Activated CD4-positive, alpha-beta T cell treated with anti-CD3 and anti-CD28 coated beads, Interleukin-2, amount 10 ng/mL, durations not matched to agents 7 days and 5 days (primary cell): ENCODE measurements around the gene GRID1. TPM values are rescaled to one million over a fixed set of nuclear protein-coding genes. Genes with fewer than 3 reads are reported as not detected.

ENCODE experiments used
- CTCF ChIA-PET: fragments of 350-600 bp; sonication (Branson Sonifier 250); formaldehyde crosslinking; loops from one replicate; lab custom pipeline; 2021; ENCODE audit warnings: antibody characterized with exemption; lab: Charles Lee
- POLR2A ChIA-PET: fragments of 350-600 bp; sonication (Branson Sonifier 250); formaldehyde crosslinking; loops from one replicate; lab custom pipeline; 2021; ENCODE audit warnings: antibody characterized with exemption; lab: Charles Lee
- DNase-seq: peaks from one replicate; pipeline ENCODE4 v3.0.0-alpha.2; 2020
- H3K27ac Mint-ChIP-seq: one replicate; pipeline ENCODE4 v1.8.0; 2021; ENCODE audit warnings: mild to moderate bottlenecking, moderate library complexity, mixed read lengths
- H3K27me3 Mint-ChIP-seq: one replicate; pipeline ENCODE4 v1.8.0; 2021; ENCODE audit warnings: mixed read lengths
- H3K36me3 Mint-ChIP-seq: one replicate; pipeline ENCODE4 v1.8.0; 2021; ENCODE audit warnings: low read depth, mixed read lengths
- H3K4me1 Mint-ChIP-seq: one replicate; pipeline ENCODE4 v1.8.0; 2021; ENCODE audit warnings: mixed read lengths
- H3K4me3 Mint-ChIP-seq: one replicate; pipeline ENCODE4 v1.8.0; 2021; ENCODE audit warnings: mild to moderate bottlenecking, moderate library complexity, mixed read lengths
- H3K9me3 Mint-ChIP-seq: one replicate; pipeline ENCODE4 v1.8.0; 2021; ENCODE audit warnings: mixed read lengths
- total RNA-seq, 2 experiments: library from RNA; stranded (reverse); gene quantifications; one replicate each; pipeline ENCODE4 v1.2.3, GENCODE V29; 2021

The GRID1 gene
- total RNA-seq, 2 experiments from 2014 or later, result not detected

GRCh38 chr10:86254526-86255174 lies 111.9 kb downstream of the GRID1 start:
- H3K4me1 Mint-ChIP-seq, result no peaks in the 10 kb centered on the region
- no peak for DNase-seq
- ChIA-PET CTCF (no interaction called here), POLR2A (no interaction called here)
- no peaks in the 10 kb centered on the region for H3K36me3 Mint-ChIP-seq
- H3K27me3 Mint-ChIP-seq, result no peaks in the 10 kb centered on the region
- H3K9me3 Mint-ChIP-seq, result peaks cover 4% of the 10 kb centered on the region
- H3K27ac Mint-ChIP-seq, result no peak overlapping the region
- H3K4me3 Mint-ChIP-seq, result no peak overlapping the region

- ChIA-PET CTCF (no interaction called here), POLR2A (no interaction called here)
- Mint-ChIP-seq H3K36me3 (no peaks in the 10 kb centered on the region), H3K27me3 (no peaks in the 10 kb centered on the region), H3K4me3 (no peak overlapping the region), H3K4me1 (no peaks in the 10 kb centered on the region), H3K9me3 (peaks cover 4% of the 10 kb centered on the region), H3K27ac (no peak overlapping the region)
- no peak for DNase-seq
Measured at GRCh38 chr10:86254081-86254480, 112.5 kb downstream of the GRID1 start.

DNA sequence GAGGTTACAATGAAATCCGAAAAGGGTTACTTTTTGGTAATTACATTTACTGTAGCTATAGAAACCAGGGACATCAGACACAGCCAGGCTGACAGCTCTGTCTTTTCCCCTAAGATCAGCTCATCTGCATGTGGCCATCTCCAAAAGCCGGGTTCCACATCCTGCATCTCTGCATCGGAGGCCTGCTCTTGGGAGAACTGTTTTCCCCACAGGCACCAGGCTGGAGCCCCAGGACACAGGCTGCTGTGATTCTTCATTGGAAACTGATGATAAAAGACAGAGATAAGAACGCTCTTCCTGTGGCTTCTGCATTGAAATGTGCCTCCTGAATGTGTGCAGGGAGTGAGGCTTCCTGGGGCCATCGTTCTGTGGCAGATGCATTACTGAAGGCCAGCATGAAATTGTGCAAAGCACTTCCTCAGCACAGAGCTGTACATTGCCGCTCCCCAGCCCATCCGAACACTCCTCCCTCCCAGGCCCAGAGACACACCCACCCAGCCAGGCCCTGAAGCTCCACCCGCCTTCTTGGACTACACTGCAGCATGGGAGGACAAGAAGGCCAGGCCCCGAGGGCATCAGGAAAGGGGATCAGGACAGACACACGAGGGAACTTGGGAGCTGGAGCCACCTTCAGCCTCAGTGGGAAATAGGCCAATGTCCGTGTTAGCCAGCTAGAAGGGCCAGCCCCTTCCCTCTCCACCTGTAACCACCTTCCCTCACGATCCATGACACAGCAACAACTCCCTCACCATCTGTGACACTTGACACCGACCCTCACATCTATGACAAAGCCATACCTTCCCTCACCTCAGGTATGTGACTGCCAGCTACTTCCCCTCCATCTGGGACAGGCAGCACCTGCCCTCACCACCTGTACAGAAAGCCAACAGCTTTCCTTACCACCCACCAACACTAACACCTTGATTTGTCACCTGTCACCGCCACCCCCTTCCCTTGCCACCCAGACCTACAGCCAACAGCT lies 113.2 kb downstream of the GRID1 start:
- Mint-ChIP-seq H3K4me1 (no peaks in the 10 kb centered on the region), H3K27ac (no peak overlapping the region), H3K4me3 (no peak overlapping the region), H3K36me3 (no peaks in the 10 kb centered on the region), H3K9me3 (peaks cover 4% of the 10 kb centered on the region), H3K27me3 (no peaks in the 10 kb centered on the region)
- DNase-seq, result no peak
- CTCF ChIA-PET, result no interaction called here
- POLR2A ChIA-PET, result no interaction called here

DNA sequence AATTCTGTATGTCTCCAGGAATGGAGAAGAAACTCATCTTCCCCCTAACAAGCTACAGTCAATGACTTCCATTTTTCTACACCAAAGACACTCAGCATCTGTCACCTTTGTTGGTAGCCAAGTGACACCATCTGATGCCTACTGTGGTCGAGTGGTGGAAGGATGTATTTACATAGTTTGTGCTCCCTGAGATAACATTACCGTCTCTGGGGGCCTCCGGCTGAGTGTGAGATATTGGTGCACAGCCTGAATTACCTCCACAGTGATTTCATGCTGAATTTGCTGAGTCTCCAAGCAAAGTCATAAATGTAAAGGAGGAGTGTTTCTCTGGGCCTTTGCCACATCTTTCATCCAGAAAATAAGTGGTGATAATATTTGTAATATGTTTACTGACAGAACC lies 114.0 kb downstream of the GRID1 start:
- H3K36me3 Mint-ChIP-seq, result no peaks in the 10 kb centered on the region
- no peaks in the 10 kb centered on the region for H3K4me1 Mint-ChIP-seq
- H3K27me3 Mint-ChIP-seq, result no peaks in the 10 kb centered on the region
- DNase-seq, result no peak
- H3K4me3 Mint-ChIP-seq, result no peak overlapping the region
- no peak overlapping the region for H3K27ac Mint-ChIP-seq
- ChIA-PET POLR2A (no interaction called here), CTCF (no interaction called here)
- H3K9me3 Mint-ChIP-seq, result peaks cover 4% of the 10 kb centered on the region

DNA sequence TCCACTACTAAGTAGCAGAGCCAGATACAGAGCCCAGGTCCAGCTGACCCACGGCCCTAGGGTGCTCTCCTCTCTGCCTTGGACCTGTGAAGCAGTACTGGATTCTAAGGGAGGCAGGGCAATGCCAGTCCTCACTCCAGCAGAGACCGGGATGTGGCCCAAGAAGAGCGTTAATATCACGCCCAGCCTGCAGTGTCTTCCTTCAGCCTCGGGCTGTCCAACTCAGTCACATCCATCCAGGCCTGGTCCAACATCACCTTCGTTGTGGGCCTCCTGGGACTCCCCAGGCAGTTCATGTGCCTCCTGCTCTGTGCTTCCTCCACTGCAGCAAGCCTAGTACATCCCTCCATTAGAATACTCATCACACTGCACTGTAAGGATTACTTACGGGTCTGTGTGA lies 114.5 kb downstream of the GRID1 start:
- no peak for DNase-seq
- H3K9me3 Mint-ChIP-seq, result peaks cover 4% of the 10 kb centered on the region
- CTCF ChIA-PET, result interaction anchor here (1.0 kb wide), 1 partner anchor 8 kb away, joined by 3 read pairs; no protein-coding TSS in a partner anchor
- no peaks in the 10 kb centered on the region for H3K36me3 Mint-ChIP-seq
- no peak overlapping the region for H3K27ac Mint-ChIP-seq
- no peaks in the 10 kb centered on the region for H3K27me3 Mint-ChIP-seq
- H3K4me1 Mint-ChIP-seq, result no peaks in the 10 kb centered on the region
- H3K4me3 Mint-ChIP-seq, result no peak overlapping the region
- POLR2A ChIA-PET, result no interaction called here

DNA sequence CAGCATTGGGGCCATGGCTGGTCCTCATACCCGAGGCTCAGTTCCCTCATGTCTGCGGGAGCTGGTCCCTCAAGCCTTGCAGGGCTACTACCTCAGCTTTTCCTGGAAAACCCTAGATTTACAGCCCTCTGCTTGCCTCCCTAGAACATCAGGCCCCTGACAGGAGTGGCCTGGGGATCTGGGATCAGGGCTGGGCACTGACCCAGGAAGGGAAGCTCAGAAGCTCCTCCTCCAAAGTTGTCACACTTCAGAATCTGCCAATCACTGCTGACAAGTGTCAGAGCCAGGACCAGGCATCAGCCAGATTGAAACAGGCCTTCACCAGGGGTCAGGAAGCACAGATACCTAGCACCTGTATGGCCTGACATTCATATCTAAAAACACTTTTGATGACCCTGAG lies 115.2 kb downstream of the GRID1 start:
- H3K4me1 Mint-ChIP-seq, result no peaks in the 10 kb centered on the region
- DNase-seq, result no peak
- H3K27me3 Mint-ChIP-seq, result no peaks in the 10 kb centered on the region
- H3K27ac Mint-ChIP-seq, result no peak overlapping the region
- H3K9me3 Mint-ChIP-seq, result peaks cover 4% of the 10 kb centered on the region
- POLR2A ChIA-PET, result no interaction called here
- CTCF ChIA-PET, result interaction anchor here (1.0 kb wide), 1 partner anchor 9 kb away, joined by 3 read pairs; no protein-coding TSS in a partner anchor
- H3K4me3 Mint-ChIP-seq, result no peak overlapping the region
- no peaks in the 10 kb centered on the region for H3K36me3 Mint-ChIP-seq

DNA sequence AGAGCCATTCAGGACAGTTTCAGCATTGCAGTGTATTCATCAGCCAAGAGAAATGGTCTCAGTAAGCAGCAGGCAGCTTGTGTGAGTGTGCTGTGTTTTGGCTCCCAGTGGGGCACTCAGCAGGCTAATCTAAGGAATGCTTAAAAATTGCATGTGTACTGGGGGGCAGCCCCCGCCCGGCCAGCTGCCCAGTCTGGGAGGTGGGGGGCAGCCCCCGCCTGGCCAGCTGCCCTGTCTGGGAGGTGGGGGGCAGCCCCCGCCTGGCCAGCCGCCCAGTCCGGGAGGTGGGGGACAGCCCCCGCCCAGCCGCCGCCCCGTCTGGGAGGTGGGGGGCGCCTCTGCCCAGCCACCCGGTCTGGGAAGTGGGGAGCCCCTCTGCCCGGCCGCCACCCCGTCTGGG lies 116.2 kb downstream of the GRID1 start:
- ChIA-PET CTCF (no interaction called here), POLR2A (no interaction called here)
- Mint-ChIP-seq H3K36me3 (no peaks in the 10 kb centered on the region), H3K27me3 (no peaks in the 10 kb centered on the region), H3K27ac (no peak overlapping the region), H3K9me3 (peaks cover 4% of the 10 kb centered on the region), H3K4me1 (no peaks in the 10 kb centered on the region), H3K4me3 (no peak overlapping the region)
- DNase-seq, result no peak

GRCh38 chr10:86249794-86250193 lies 116.8 kb downstream of the GRID1 start:
- Mint-ChIP-seq H3K4me3 (no peak overlapping the region), H3K27me3 (no peaks in the 10 kb centered on the region), H3K36me3 (no peaks in the 10 kb centered on the region), H3K27ac (no peak overlapping the region), H3K4me1 (no peaks in the 10 kb centered on the region), H3K9me3 (peaks cover 4% of the 10 kb centered on the region)
- DNase-seq, result no peak
- ChIA-PET CTCF (no interaction called here), POLR2A (no interaction called here)

GRCh38 chr10:86248062-86248461 lies 118.5 kb downstream of the GRID1 start:
- Mint-ChIP-seq H3K27me3 (no peaks in the 10 kb centered on the region), H3K4me1 (no peaks in the 10 kb centered on the region), H3K4me3 (no peak overlapping the region), H3K36me3 (no peaks in the 10 kb centered on the region), H3K27ac (no peak overlapping the region), H3K9me3 (peaks cover 4% of the 10 kb centered on the region)
- DNase-seq, result no peak
- CTCF ChIA-PET, result no interaction called here
- POLR2A ChIA-PET, result no interaction called here

DNA sequence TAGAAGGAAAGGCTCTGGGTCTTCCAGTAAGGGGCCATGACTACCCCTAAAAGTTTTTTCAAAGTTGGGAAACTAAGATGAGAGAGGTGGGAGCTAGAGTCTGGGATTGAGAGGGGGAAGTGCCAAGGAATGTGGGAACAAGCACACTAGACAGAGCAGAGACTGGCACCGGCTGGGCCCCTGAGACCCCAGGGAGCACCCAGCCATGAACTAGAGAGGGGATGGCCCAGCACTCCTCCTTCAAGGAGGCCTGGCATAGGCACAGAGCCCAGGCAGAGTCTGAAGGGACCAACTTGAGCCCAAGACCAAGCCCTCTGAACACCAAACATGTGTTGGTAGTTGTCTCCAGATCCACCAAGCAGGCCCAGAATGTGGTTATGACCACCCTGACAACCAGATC lies 119.0 kb downstream of the GRID1 start:
- no peaks in the 10 kb centered on the region for H3K4me1 Mint-ChIP-seq
- no peaks in the 10 kb centered on the region for H3K27me3 Mint-ChIP-seq
- H3K9me3 Mint-ChIP-seq, result peaks cover 4% of the 10 kb centered on the region
- no peak for DNase-seq
- no peaks in the 10 kb centered on the region for H3K36me3 Mint-ChIP-seq
- ChIA-PET CTCF (no interaction called here), POLR2A (no interaction called here)
- H3K27ac Mint-ChIP-seq, result no peak overlapping the region
- H3K4me3 Mint-ChIP-seq, result no peak overlapping the region

DNA sequence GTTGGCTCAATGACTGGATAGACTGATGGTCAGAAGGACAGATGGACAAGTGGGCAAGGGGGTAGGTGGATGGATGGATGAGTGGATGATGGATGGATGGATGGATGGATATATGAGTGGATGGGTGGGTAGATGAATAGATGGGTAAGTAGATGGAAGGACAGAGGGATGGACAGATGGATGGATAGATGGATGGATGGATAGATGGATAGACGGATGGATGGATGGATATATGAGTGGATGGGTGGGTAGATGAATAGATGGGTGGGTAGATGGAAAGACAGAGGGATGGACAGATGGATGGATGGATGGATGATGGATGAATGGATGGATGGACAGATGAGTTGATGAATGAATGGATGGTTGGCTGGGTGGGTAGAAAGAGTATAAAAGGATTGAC lies 119.5 kb downstream of the GRID1 start:
- H3K4me3 Mint-ChIP-seq, result no peak overlapping the region
- ChIA-PET POLR2A (no interaction called here), CTCF (no interaction called here)
- no peak for DNase-seq
- H3K9me3 Mint-ChIP-seq, result peaks cover 4% of the 10 kb centered on the region
- no peaks in the 10 kb centered on the region for H3K4me1 Mint-ChIP-seq
- no peaks in the 10 kb centered on the region for H3K36me3 Mint-ChIP-seq
- no peaks in the 10 kb centered on the region for H3K27me3 Mint-ChIP-seq
- no peak overlapping the region for H3K27ac Mint-ChIP-seq

GRCh38 chr10:86246279-86246940 lies 120.2 kb downstream of the GRID1 start:
- ChIA-PET CTCF (no interaction called here), POLR2A (no interaction called here)
- no peaks in the 10 kb centered on the region for H3K27me3 Mint-ChIP-seq
- no peak overlapping the region for H3K4me3 Mint-ChIP-seq
- no peaks in the 10 kb centered on the region for H3K36me3 Mint-ChIP-seq
- H3K9me3 Mint-ChIP-seq, result peaks cover 4% of the 10 kb centered on the region
- H3K4me1 Mint-ChIP-seq, result no peaks in the 10 kb centered on the region
- no peak overlapping the region for H3K27ac Mint-ChIP-seq
- DNase-seq, result no peak

DNA sequence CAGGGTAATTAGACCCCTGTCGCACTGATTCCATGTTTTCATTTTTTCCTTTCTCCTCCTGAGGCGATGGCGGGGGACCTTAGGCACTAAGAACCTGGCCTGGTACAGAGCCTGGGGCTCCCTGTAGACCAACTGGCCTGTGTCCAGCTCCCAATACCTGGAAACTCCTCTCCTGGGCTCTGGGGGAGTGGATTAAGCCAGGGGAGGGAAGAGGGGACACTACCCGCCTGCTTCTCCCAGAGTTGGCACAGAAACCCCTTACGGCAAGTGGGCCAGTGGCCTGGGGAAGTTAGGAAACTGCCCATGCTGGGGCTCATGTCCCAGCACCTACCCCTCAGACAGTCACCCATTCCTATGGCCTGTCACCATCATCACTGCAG lies 121.6 kb downstream of the GRID1 start:
- no peaks in the 10 kb centered on the region for H3K36me3 Mint-ChIP-seq

More for the DNA sequence above, 121.6 kb downstream of the GRID1 start:
- Mint-ChIP-seq H3K4me3 (no peak overlapping the region), H3K27ac (peak overlapping the region; percentile 13), H3K4me1 (no peaks in the 10 kb centered on the region), H3K9me3 (peaks cover 2% of the 10 kb centered on the region), H3K27me3 (no peaks in the 10 kb centered on the region)
- POLR2A ChIA-PET, result no interaction called here
- no peak for DNase-seq
- CTCF ChIA-PET, result interaction anchor here (1.2 kb wide), 1 partner anchor 104 kb away, joined by 3 read pairs; no protein-coding TSS in a partner anchor
